GM21381 (cell line): Measurements from ENCODE around the gene SH3BGR.
"Not testable (repeated sequence)": the region's sequence is repeated elsewhere in the genome, so short reads cannot be mapped to it uniquely, and the experiment has no call there.

Source experiments
- ATAC-seq: cut with Tn5 transposase; IDR thresholded peaks from one replicate; pipeline ENCODE4 v1.9.1; 2021; ENCODE audit warnings: mild to moderate bottlenecking, moderate library complexity; ENCODE audit not compliant: unreplicated experiment

The SH3BGR gene

DNA sequence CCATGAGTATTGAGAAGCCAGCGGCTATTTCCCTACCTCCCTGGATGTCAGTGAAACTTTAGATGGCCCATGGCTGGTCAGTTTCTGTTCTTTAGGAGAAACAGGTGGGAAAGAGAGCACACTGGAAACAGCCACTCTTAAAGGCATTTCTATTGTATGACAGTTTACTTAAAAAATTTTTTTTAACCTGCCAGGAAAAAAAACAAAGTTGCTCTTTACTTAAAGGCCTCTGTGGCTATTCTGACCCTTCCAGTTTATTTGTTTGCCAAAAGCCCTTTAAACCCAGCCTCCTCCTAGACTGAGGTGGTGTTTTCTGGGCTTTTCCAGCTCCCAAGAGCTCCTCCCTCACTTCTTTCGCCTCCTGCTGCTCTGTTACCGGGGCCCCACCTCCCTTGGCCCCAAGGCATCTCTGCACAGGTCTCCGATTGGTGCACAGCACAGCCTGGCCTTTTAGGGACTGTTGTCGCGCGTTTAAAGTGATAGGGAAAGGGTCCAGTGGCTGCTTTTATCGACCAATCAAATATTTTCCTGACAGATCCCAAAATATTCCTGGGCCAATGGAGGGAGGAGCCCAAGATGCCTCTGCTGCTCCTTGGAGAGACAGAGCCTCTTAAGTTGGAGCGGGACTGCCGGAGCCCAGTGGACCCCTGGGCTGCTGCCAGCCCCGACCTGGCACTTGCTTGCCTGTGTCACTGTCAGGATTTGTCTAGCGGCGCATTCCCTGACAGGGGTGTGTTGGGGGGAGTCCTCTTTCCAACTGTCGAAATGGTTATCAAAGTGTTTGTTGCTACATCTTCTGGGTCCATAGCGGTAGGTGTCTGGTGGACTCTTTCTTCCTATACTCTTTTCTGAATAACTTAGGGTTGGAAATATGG lies at the start of gene SH3BGR:
Gene SH3BGR (plus strand): TSS at position 639 of the 875 bp plus-strand sequence. CDS start 127 bp downstream, at position 766.
- no peak for ATAC-seq

GRCh38 chr21:39406065-39406464 lies 45.7 kb upstream of the SH3BGR start:
- no peak for ATAC-seq

DNA sequence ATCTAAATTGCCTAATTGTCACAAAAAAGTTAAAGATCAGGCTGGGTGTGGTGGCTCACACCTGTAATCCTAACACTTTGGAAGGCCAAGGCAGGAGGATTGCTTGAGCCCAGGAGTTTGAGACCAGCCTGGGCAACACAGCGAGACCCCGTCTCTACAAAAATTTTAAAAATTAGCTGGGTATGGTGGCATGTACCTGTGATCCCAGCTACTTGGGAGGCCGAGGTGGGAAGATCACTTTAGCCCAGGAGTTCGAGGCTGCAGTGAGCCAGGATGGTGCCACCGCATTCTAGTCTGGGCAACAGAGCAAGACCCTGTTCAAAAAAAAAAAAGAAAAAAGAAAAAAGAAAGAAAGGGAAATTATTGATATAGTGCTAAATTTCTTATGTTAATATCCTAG lies 32.6 kb upstream of the SH3BGR start:
- ATAC-seq: not testable (repeated sequence)

GRCh38 chr21:39422527-39423241 lies 29.1 kb upstream of the SH3BGR start:
- no peak for ATAC-seq

- no peak for ATAC-seq
Measured at GRCh38 chr21:39429445-39429844, 22.3 kb upstream of the SH3BGR start.

DNA sequence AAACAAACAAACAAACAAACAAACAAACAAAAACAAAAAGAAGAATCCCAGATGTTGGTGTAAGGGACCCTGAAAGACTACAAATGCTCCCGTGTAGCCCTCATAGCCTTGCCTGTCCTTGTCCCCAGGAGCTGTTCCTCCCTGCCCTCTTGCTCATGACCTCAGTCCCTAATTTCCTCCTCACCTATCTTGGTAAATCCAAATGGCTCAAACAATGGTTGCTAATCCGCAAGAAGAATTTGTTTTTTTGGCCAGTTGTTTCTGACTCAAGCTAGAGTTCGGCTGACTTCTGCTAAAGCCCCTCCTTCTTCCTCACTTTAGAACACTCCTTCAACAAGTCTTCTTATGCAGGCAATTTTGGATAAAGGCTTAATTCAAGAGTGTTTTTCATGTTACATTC lies 21.8 kb upstream of the SH3BGR start:
- ATAC-seq: no peak

- ATAC-seq: no peak
Measured at GRCh38 chr21:39430457-39430856, 21.3 kb upstream of the SH3BGR start.

GRCh38 chr21:39430954-39431353 lies 20.8 kb upstream of the SH3BGR start:
- ATAC-seq: no peak

- no peak for ATAC-seq
Measured at GRCh38 chr21:39434950-39435349, 16.8 kb upstream of the SH3BGR start.

DNA sequence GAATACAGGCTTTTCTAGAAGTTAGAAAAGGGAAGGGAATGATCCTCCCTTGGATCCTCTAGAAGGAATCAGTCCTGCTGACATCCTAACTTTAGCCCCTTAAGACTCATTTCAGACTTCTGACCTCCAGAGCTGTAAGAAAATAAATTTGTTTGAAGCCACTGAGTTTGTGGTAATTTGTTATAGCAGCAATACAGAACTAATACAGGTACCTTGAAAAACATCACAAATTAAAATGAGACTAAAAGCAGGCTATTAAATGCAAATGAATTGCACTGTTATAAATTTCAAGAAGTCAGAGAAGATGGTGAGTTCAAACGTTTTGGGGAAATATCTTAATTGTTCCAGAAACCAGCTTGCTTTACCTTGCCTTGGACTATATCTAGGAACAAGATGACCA lies 12.5 kb upstream of the SH3BGR start:
- ATAC-seq: no peak

- ATAC-seq: no peak
Measured at GRCh38 chr21:39441502-39442475, 10.0 kb upstream of the SH3BGR start.

DNA sequence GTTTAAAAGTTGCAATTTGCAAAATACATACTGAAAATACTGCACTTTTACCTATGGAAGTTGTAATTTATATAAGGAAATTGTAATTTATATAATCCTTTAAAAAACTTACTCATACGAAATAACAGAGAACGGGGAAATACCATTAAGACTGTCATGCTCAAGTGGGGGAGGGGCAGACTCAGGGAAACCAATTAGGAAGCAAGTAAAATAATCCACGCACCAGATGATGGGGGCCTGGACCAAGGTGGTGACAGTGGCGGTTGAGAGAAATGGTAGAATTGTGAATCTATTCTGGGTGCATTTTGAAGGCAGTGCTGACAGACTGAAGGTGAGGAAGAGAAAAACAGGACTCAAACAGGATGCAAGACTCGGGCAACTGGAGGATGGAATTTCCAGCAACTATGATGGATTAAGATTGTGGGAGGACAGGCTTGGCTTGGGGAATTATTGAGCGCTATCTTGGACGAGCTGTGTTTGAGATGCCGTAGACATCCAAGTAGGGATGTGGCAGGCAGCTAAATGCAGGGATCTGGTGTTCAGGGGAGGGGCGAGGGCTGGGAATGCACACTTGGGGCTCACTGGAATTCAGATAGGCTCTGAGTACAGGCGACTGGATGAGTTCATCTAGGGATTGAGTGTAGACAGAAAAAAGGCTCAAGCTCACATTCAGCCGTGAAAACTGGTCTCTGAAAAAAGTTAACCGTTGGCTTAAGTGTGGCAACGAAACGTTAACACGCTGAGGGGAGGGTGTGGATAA lies 7.2 kb upstream of the SH3BGR start:
- ATAC-seq: no peak

DNA sequence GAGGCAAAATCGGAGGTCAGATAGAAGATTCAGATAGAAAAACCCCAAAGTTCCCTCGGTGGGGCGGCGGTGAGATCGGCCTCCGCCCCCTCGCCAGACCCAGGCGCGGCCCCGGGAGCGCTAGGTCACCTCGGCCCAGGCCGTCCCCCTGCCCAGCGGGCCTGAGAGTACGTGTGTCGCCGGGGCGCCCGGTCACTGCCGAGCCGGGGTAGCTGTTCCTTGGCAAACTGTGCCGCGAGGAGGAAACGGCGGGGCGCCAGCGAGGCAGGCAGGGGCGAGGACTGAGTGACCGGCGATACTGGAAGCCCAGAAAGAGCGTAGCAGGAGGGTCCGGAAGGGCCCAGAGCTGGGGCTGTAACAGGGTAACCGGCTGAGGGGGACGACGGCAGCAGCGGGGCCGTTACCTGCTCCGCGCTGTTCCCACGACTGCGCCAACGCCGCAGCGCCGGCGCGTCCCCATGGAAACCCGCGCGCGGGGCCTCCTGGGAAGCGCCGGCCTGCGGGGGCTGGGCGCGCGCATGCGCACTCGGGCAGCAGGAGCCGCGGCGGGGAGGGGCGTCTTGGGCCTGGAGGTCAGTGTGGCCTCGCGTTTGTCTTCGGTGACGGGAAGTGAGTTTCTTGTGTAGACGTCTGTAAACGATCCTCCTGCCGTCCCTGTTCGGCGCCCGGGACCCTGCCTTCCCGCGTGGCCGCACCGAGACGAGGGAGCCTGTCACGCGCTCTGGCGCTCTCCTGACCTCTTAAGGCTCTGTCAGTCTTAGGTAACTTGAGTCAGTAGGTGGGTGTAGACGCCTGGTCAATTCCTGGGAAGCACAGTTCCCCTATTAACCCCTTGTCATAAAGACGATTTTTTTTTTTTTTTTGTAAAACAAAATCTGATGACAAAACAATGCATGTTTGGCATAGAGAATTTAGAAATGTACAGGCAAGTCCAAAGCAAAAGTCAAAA lies 6.2 kb upstream of the SH3BGR start, which contains the start of gene LCA5L:
Gene LCA5L (minus strand): TSS at position 458 of the 949 bp plus-strand sequence. CDS start 17,285 bp downstream, outside the sequence.
- ATAC-seq: peak; percentile 89

- no peak for ATAC-seq
Measured at GRCh38 chr21:39447264-39447663, 4.5 kb upstream of the SH3BGR start.

DNA sequence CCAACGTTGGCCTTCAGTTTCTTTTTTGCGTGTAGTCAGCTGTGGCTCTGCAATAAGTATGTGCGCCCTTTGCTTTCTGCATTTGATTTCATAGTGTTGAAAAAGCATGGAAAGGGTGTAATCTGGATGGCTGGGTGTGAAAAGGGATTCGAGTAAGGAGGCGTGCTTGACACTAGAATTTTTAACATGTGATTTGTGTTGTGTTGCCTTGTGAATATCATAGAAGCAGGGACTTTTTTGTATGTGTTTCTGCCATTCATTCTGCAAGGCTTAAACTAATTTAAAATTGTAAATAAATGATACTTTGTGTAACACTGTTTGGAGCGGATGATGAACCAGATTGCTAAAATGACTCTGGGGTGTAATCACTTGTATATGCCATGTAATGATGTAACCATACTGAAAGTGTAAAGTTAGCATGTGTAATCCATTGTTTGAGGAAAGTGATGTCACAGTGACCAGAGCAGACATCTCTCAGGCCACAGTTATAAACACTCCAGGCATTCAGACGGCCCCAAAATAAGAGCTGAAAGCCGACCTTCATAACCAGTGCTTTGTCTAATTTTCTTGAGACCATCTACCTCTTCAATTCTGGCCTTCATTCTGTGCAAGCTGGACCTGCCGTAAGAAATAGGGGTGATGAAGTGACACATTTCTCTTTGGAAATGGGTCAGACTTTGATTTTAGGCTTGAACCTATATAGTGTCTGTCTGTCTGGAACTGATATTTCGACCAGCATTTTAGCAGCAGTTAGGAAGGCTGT lies 618 bp downstream of the SH3BGR start:
- ATAC-seq: no peak

DNA sequence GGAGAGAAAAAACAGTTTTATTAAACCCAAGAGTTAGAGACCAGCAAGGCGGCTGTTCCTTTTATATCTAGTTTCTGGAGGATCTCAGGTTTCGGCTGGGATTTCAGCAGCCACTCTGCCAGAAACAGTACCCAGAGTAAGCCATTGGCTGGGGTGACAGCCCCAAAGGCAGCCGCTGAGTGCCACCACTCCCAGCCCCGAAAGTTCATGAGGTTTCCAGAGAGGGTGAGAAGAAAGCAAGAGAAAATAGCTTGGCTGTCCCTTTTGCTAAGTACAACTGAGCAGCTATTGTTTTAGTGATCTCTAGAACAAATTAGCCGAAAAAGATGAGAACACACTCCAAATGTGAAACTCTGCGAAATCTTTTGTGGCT lies 1.2 kb downstream of the SH3BGR start:
- ATAC-seq: no peak

DNA sequence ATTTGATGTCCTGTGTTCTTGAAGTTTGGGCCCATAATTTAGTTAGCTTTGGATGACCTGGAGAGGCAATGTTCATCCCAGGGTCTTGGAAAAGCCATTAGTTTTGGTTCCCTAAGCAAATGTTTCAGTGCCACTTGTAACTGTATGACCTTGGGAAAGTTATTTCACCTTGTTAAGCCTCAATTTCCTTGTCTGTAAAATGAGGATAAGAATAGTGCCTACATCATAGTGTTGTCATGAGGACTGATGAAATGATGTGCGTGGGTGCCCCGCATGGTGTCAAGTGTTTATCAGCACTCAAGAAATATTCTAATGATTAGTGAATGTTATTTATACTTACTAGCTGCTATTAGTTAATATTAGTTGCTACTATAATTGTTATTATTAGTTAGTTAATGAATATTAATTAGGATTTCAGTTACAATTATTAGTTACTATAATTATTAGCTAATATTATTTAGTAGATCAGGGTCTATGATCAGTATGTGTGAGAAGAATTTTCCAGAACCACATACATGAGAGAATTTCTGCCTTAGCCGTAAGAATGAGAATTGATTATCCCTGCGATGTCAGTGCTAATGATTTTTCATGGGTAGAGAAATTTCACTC lies 1.9 kb downstream of the SH3BGR start:
- no peak for ATAC-seq
